G401 (cell line): ENCODE data around the gene MAPK8IP3. TPM values are rescaled to one million over a fixed set of nuclear protein-coding genes. Genes with fewer than 3 reads are reported as not detected.
"Not testable (repeated sequence)": the region's sequence is repeated elsewhere in the genome, so short reads cannot be mapped to it uniquely, and the experiment has no call there.

Source experiments
- DNase-seq: peaks from one replicate; pipeline ENCODE4 v3.0.0-alpha.2; 2015; ENCODE audit warnings: low spot score
- in situ Hi-C: cut with HindIII; loops from 2 replicates; pipeline ENCODE4 v1.10.0; 2016; ENCODE audit warnings: low sequenced_read_pairs, mixed read lengths
- total RNA-seq: library from RNA; depleted of rRNA; stranded (reverse); fragments of >200 nt; shearing (Covaris generic); gene quantifications from 2 replicates; pipeline ENCODE4 v1.2.3, GENCODE V29; 2014

MAPK8IP3 gene
- total RNA-seq, 1 experiment from 2014 or later = 20.6 TPM

GRCh38 chr16:1677339-1677738, 28.7 kb upstream of the MAPK8IP3 start:
- no peak for DNase-seq
- in situ Hi-C loops = no loop called here

- peak; percentile 97 for DNase-seq
- in situ Hi-C loops = no loop called here
These were observed 28.0 kb upstream of the MAPK8IP3 start, which contains the start of gene JPT2 for GRCh38 chr16:1677942-1678499. Gene JPT2 (plus strand): TSS chr16:1678279. CDS start chr16:1678313, 34 bp downstream.

- in situ Hi-C loops = no loop called here
These were observed 27.4 kb upstream of the MAPK8IP3 start for GRCh38 chr16:1678500-1679098.

GRCh38 chr16:1680361-1680760, 25.6 kb upstream of the MAPK8IP3 start:
- no peak for DNase-seq
- in situ Hi-C loops = no loop called here

More at GRCh38 chr16:1678500-1679098, 27.4 kb upstream of the MAPK8IP3 start:
- DNase-seq = peak; percentile 60

GRCh38 chr16:1681032-1681431, 25.0 kb upstream of the MAPK8IP3 start:
- no peak for DNase-seq
- in situ Hi-C loops = no loop called here

GRCh38 chr16:1687427-1688316, 18.3 kb upstream of the MAPK8IP3 start:
- in situ Hi-C loops = no loop called here
- peak; percentile 79 for DNase-seq

- in situ Hi-C loops = no loop called here
- no peak for DNase-seq
These were observed 17.0 kb upstream of the MAPK8IP3 start for GRCh38 chr16:1688807-1689560.

GRCh38 chr16:1689853-1690252, 16.1 kb upstream of the MAPK8IP3 start:
- in situ Hi-C loops = no loop called here
- no peak for DNase-seq

GRCh38 chr16:1690810-1691209, 15.2 kb upstream of the MAPK8IP3 start:
- in situ Hi-C loops = no loop called here
- DNase-seq = no peak

GRCh38 chr16:1691276-1691675, 14.7 kb upstream of the MAPK8IP3 start:
- in situ Hi-C loops = no loop called here
- no peak for DNase-seq

GRCh38 chr16:1691956-1692355, 14.0 kb upstream of the MAPK8IP3 start:
- DNase-seq = no peak
- in situ Hi-C loops = no loop called here

- in situ Hi-C loops = no loop called here
- DNase-seq = no peak
These were observed 9.1 kb upstream of the MAPK8IP3 start for GRCh38 chr16:1696863-1697262.

GRCh38 chr16:1698680-1699079, 7.3 kb upstream of the MAPK8IP3 start:
- in situ Hi-C loops = no loop called here
- DNase-seq = no peak

GRCh38 chr16:1700246-1700645, 5.7 kb upstream of the MAPK8IP3 start:
- in situ Hi-C loops = no loop called here
- no peak for DNase-seq

GRCh38 chr16:1701216-1701878, 4.6 kb upstream of the MAPK8IP3 start:
- DNase-seq = no peak
- in situ Hi-C loops = no loop called here

- DNase-seq, in situ Hi-C loops: not testable (repeated sequence)
These were observed 689 bp upstream of the MAPK8IP3 start for GRCh38 chr16:1705324-1705687.

GRCh38 chr16:1706386-1707192, 594 bp downstream of the MAPK8IP3 start:
- no peak for DNase-seq
- in situ Hi-C loops = no loop called here

- DNase-seq = peak; percentile 61
- in situ Hi-C loops = no loop called here
These were observed 1.3 kb downstream of the MAPK8IP3 start for GRCh38 chr16:1707193-1707790.
